GM18498 (cell line): ENCODE results near the gene TOB2.

Source experiments
- ATAC-seq: cut with Tn5 transposase; IDR thresholded peaks from one replicate; pipeline ENCODE4 v1.9.1; 2021; ENCODE audit warnings: mild to moderate bottlenecking, moderate library complexity; ENCODE audit not compliant: unreplicated experiment

TOB2 gene

DNA sequence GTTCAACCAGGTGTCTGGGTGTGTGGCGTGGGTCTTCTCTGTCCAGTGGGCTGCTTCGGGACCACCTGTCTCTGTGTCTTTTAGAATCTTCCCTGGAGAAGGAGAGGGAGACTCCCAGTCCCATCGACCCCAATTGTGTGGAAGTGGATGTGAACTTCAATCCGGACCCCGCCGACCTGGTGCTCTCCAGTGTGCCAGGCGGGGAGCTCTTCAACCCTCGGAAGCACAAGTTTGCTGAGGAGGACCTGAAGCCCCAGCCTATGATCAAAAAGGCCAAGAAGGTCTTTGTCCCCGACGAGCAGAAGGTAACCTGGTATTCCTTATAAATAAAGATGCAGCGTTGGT is 52.6 kb downstream of the TOB2 start:
- no peak for ATAC-seq

DNA sequence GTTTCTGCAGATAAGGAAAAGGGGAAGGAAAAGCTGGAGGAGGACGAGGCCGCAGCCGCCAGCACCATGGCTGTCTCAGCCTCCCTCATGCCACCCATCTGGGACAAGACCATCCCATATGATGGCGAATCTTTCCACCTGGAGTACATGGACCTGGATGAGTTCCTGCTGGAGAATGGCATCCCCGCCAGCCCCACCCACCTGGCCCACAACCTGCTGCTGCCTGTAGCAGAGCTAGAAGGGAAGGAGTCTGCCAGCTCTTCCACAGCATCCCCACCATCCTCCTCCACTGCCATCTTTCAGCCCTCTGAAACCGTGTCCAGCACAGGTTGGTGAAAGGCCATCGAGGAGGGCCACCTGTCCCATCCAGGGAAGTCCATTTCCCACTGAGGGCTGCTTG is 59.3 kb downstream of the TOB2 start:
- ATAC-seq, result no peak

GRCh38 chr22:41384128-41384527 is 62.5 kb downstream of the TOB2 start:
- ATAC-seq, result no peak
